NCI-H1105 (cell line): ENCODE measurements around the gene IFT57.
"Not testable (repeated sequence)": the region's sequence is repeated elsewhere in the genome, so short reads cannot be mapped to it uniquely, and the experiment has no call there.

ENCODE experiments used
- DNase-seq: peaks from one replicate; lab custom pipeline; 2025; lab: John Stamatoyannopoulos, UW

The IFT57 gene

GRCh38 chr3:108221911-108222852 is at the start of gene IFT57:
TSS of gene IFT57 (minus strand) at chr3:108222424. CDS start at chr3:108222322, 102 bp downstream.
- peak; percentile 98 for DNase-seq

- DNase-seq: no peak
Measured at GRCh38 chr3:108271626-108272025, 49.4 kb upstream of the IFT57 start.

GRCh38 chr3:108268235-108268634 is 46.0 kb upstream of the IFT57 start:
- DNase-seq: not testable (repeated sequence)

- DNase-seq: not testable (repeated sequence)
Measured at GRCh38 chr3:108264534-108265298, 42.5 kb upstream of the IFT57 start.

- no peak for DNase-seq
Measured at GRCh38 chr3:108255131-108255530, 32.9 kb upstream of the IFT57 start.

- no peak for DNase-seq
Measured at GRCh38 chr3:108251844-108252243, 29.6 kb upstream of the IFT57 start.

- no peak for DNase-seq
Measured at GRCh38 chr3:108251265-108251664, 29.0 kb upstream of the IFT57 start.

- no peak for DNase-seq
Measured at GRCh38 chr3:108250626-108251025, 28.4 kb upstream of the IFT57 start.

GRCh38 chr3:108243243-108243642 is 21.0 kb upstream of the IFT57 start:
- DNase-seq: no peak

- DNase-seq: no peak
Measured at GRCh38 chr3:108242776-108243175, 20.6 kb upstream of the IFT57 start.

- DNase-seq: no peak
Measured at GRCh38 chr3:108241721-108242120, 19.5 kb upstream of the IFT57 start.

- no peak for DNase-seq
Measured at GRCh38 chr3:108241146-108241545, 18.9 kb upstream of the IFT57 start.

GRCh38 chr3:108239082-108239481 is 16.9 kb upstream of the IFT57 start:
- no peak for DNase-seq

GRCh38 chr3:108235290-108235689 is 13.1 kb upstream of the IFT57 start:
- DNase-seq: no peak

- DNase-seq: no peak
Measured at GRCh38 chr3:108234387-108234957, 12.2 kb upstream of the IFT57 start.

- no peak for DNase-seq
Measured at GRCh38 chr3:108228286-108228685, 6.1 kb upstream of the IFT57 start.

GRCh38 chr3:108227131-108227530 is 4.9 kb upstream of the IFT57 start:
- no peak for DNase-seq

GRCh38 chr3:108225221-108225620 is 3.0 kb upstream of the IFT57 start:
- DNase-seq: no peak

GRCh38 chr3:108223928-108224327 is 1.7 kb upstream of the IFT57 start:
- DNase-seq: no peak

- no peak for DNase-seq
Measured at GRCh38 chr3:108222853-108223565, 785 bp upstream of the IFT57 start.

- DNase-seq: no peak
Measured at GRCh38 chr3:108221393-108221792, 831 bp downstream of the IFT57 start.

GRCh38 chr3:108219336-108219735 is 2.9 kb downstream of the IFT57 start:
- DNase-seq: no peak
